ENCODE data around the gene B4GALNT4.

The B4GALNT4 gene

GRCh38 chr11:426851-427250 lies 57.6 kb downstream of the B4GALNT4 start:
- no peak overlapping the region for H3K27ac ChIP-seq
- no peak for TF ChIP-seq ZFX (IDR thresholded peaks at IDR 0.05; ENCODE audit: borderline replicate concordance)
- TF ChIP-seq, protein P1, sequence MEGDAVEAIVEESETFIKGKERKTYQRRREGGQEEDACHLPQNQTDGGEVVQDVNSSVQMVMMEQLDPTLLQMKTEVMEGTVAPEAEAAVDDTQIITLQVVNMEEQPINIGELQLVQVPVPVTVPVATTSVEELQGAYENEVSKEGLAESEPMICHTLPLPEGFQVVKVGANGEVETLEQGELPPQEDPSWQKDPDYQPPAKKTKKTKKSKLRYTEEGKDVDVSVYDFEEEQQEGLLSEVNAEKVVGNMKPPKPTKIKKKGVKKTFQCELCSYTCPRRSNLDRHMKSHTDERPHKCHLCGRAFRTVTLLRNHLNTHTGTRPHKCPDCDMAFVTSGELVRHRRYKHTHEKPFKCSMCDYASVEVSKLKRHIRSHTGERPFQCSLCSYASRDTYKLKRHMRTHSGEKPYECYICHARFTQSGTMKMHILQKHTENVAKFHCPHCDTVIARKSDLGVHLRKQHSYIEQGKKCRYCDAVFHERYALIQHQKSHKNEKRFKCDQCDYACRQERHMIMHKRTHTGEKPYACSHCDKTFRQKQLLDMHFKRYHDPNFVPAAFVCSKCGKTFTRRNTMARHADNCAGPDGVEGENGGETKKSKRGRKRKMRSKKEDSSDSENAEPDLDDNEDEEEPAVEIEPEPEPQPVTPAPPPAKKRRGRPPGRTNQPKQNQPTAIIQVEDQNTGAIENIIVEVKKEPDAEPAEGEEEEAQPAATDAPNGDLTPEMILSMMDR (IDR thresholded peaks at IDR 0.05), result no peak

GRCh38 chr11:428295-428694 lies 59.0 kb downstream of the B4GALNT4 start:
- TF ChIP-seq, protein P1 (IDR thresholded peaks at IDR 0.05), result no peak
- no peak for TF ChIP-seq ZFX (IDR thresholded peaks at IDR 0.05; ENCODE audit: borderline replicate concordance)
- H3K27ac ChIP-seq, result no peak overlapping the region

GRCh38 chr11:429391-429790 lies 60.1 kb downstream of the B4GALNT4 start:
- H3K27ac ChIP-seq, result no peak overlapping the region
- TF ChIP-seq ZFX (IDR thresholded peaks at IDR 0.05; ENCODE audit: borderline replicate concordance), result no peak
- TF ChIP-seq, protein P1 (IDR thresholded peaks at IDR 0.05), result no peak

DNA sequence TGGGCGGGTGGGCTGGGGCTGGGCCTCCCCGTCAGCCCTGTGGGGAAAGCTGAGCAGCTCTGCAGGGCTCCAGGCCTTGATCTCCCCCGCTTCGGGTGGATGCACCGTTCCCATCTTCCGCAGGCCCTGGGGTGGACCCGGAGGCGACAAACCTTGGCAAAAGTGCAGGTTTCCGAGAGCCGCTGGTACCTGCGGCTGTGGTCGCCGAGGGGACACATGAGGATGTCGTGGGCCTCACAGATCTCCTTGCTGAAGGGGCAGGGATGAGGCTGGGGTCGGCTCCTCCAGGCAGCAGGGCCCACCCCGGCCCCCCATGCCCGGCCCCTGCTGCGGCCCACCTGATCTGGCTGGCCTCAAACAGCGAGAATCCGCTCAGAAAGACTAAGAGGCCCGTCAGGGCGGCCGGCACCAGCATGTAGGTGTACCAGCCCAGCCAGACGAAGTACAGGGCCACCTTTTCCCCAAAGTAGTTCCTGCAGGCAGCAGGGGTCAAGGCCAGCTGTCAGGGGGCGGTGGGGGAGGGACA lies 60.7 kb downstream of the B4GALNT4 start:
- TF ChIP-seq, protein P1 (IDR thresholded peaks at IDR 0.05), result no peak
- no peak for TF ChIP-seq ZFX (IDR thresholded peaks at IDR 0.05; ENCODE audit: borderline replicate concordance)
- H3K27ac ChIP-seq, result no peak overlapping the region
